Measurements from ENCODE around the gene TTC7B.

Gene TTC7B

GRCh38 chr14:90558983-90559590 lies 257.1 kb downstream of the TTC7B start:
- DNase-seq (ENCODE audit: low read depth in 2 of 2) = no peak

GRCh38 chr14:90558041-90558982 lies 257.9 kb downstream of the TTC7B start:
- DNase-seq (ENCODE audit: low read depth in 2 of 2) = no peak

- DNase-seq (ENCODE audit: low read depth in 2 of 2) = no peak
These were observed 258.7 kb downstream of the TTC7B start for GRCh38 chr14:90557516-90557915.

GRCh38 chr14:90556666-90557450 lies 259.4 kb downstream of the TTC7B start:
- DNase-seq (ENCODE audit: low read depth in 2 of 2) = no peak

- no peak for DNase-seq (ENCODE audit: low read depth in 2 of 2)
These were observed 260.2 kb downstream of the TTC7B start for GRCh38 chr14:90556012-90556477.

- no peak for DNase-seq (ENCODE audit: low read depth in 2 of 2)
These were observed 260.9 kb downstream of the TTC7B start for GRCh38 chr14:90555126-90556011.

- no peak for DNase-seq (ENCODE audit: low read depth in 2 of 2)
These were observed 261.9 kb downstream of the TTC7B start for GRCh38 chr14:90554341-90554740.

GRCh38 chr14:90553921-90554336 lies 262.3 kb downstream of the TTC7B start:
- no peak for DNase-seq (ENCODE audit: low read depth in 2 of 2)

- no peak for DNase-seq (ENCODE audit: low read depth in 2 of 2)
These were observed 262.8 kb downstream of the TTC7B start for GRCh38 chr14:90553298-90553920.

GRCh38 chr14:90552465-90553297 lies 263.5 kb downstream of the TTC7B start:
- no peak for DNase-seq (ENCODE audit: low read depth in 2 of 2)

GRCh38 chr14:90551733-90552464 lies 264.3 kb downstream of the TTC7B start:
- DNase-seq (ENCODE audit: low read depth in 2 of 2) = no peak

GRCh38 chr14:90551070-90551704 lies 265.0 kb downstream of the TTC7B start:
- DNase-seq (ENCODE audit: low read depth in 2 of 2) = no peak

GRCh38 chr14:90549794-90550641 lies 266.2 kb downstream of the TTC7B start:
- DNase-seq (ENCODE audit: low read depth in 2 of 2) = no peak

GRCh38 chr14:90548455-90548854 lies 267.8 kb downstream of the TTC7B start:
- no peak for DNase-seq (ENCODE audit: low read depth in 2 of 2)

GRCh38 chr14:90547968-90548367 lies 268.3 kb downstream of the TTC7B start:
- no peak for DNase-seq (ENCODE audit: low read depth in 2 of 2)

GRCh38 chr14:90547250-90547649 lies 269.0 kb downstream of the TTC7B start:
- DNase-seq (ENCODE audit: low read depth in 2 of 2) = no peak

GRCh38 chr14:90546767-90547166 lies 269.5 kb downstream of the TTC7B start:
- DNase-seq (ENCODE audit: low read depth in 2 of 2) = no peak
